Fibroblast of skin of right biceps (primary cell): ENCODE results near the gene EXD3.

ENCODE experiments used
- DNase-seq: peaks from one replicate; pipeline ENCODE4 v3.0.0-alpha.2; 2013

The EXD3 gene

DNA sequence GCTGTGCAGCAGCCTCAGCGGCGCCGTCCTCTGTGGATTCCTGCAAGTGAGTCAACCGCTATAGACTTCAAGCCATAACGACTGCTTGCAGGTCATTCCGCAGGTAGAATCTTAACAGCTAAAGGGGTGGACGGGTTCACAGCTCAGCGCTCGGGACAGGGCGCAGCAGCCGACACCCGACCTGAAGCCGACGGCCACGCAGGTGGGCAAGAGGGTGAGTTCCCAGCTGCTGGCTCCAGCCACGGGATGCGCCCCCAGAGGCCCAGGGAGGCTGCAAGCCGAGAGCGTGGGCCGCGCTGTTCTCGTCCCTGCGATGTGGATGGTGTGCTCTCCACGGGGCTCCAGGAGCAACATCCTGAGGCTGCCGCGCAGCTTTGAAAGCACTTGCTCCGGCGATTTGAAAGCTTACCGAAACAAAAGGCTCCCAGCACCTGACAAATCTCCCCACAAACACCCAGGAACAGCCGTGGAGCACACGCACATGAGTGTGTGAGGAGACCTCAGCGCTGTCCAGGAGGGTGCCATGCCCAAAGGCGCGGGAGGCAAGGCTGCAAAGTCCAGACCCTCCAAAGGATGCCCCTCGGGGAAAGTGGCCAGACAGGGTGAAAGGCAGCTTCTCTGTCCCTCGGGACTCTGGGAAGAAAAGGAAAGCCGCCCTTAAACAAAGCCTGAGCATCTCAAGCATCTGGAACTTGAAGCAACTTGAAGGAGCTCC, 48.7 kb downstream of the EXD3 start:
- DNase-seq = no peak

DNA sequence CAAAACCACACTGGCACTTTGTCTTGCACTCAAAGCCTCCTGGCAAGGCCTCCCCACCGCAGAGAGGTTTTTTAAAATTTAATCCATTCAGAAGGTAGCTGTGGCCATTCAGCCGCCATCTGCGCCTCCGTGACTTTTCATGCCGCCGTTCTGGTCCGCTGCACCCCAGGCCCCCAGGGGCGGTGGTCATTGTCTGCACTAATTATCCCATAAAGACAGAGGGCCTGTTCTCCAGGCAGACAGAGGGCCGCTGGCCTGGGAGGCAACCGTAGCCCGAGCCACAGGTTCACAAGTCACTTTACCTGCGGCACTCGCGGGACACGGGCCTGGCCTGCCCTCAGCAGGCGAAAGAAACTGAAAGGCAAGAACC, 49.4 kb downstream of the EXD3 start:
- DNase-seq = no peak

GRCh38 chr9:137372693-137373610, 50.0 kb downstream of the EXD3 start:
- DNase-seq = no peak

- no peak for DNase-seq
Observed at GRCh38 chr9:137371946-137372651, 50.9 kb downstream of the EXD3 start.

GRCh38 chr9:137371521-137371941, 51.4 kb downstream of the EXD3 start:
- DNase-seq = no peak

DNA sequence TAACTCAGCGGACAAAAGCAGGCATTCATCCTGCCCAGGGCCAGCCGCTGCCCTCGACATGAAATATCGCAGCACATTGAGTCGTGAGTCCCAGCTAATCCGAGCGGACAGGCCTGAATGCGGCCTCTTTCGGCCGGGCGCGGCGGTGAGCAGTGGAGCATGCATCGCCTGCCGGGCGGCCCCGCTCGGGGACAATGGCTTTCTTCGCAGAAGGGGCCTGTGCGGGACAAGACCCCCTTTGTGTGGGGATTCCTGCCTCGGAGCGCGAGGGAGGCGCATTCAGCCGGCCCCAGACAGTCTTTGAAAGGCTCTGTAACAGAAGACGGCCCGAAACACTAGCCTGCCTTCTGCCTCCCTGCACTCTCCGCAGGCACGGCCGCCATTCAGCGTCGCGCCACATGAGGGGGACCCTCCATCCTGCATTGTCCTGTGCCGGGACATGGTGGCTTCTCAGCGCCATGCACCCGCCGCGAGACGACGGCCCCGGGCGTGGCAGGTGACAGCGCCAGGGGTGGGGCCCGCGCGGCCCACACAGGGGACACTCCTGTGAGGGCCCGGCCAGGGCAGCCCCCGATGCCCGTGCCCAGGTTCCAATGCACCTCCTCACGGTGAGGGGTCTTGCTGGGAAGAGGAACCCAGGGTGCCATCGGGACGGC, 52.0 kb downstream of the EXD3 start:
- no peak for DNase-seq

DNA sequence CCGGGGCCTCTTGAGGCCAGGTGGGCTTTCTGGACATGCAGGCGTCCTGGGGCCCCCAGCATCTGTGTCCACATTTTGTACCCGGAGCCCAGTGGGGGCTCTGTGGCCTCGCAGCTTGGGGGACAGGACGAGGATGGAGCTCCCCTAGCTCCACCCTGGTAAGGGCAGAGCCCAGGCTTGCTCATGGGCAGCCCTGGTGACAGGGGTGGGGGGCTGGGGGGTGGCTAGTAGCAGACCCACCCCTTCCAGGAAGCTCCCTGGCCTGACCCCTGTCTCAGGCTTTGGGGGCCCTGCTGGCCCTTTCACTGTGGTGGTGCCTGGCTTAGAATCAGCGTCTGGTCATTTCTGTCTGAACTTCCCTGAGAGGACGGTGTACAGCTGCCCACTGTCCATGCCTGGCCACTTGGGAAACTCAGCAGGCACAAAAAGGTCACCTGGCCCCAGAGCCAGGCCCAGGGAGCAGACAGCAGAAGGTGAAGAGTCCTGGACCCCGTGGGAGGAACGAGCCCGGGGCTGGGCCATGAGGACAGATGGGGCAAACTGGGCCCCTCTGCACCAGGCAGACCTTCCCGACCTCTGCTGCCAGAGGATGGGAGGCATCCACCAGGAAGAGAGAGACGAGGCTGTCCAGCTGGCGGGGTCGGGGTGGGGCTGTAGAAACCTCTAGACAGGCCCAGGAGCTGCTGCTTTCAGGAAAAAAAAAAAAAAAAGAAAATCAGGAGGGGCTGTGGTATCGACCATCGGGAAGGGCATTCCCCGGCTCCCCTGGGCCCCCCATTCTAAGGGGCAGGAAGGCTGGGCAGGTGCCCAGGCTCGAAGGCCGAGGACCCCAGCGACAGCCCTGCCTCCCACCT, 52.8 kb downstream of the EXD3 start:
- no peak for DNase-seq

- DNase-seq = no peak
Observed at GRCh38 chr9:137369061-137369787, 53.7 kb downstream of the EXD3 start.

DNA sequence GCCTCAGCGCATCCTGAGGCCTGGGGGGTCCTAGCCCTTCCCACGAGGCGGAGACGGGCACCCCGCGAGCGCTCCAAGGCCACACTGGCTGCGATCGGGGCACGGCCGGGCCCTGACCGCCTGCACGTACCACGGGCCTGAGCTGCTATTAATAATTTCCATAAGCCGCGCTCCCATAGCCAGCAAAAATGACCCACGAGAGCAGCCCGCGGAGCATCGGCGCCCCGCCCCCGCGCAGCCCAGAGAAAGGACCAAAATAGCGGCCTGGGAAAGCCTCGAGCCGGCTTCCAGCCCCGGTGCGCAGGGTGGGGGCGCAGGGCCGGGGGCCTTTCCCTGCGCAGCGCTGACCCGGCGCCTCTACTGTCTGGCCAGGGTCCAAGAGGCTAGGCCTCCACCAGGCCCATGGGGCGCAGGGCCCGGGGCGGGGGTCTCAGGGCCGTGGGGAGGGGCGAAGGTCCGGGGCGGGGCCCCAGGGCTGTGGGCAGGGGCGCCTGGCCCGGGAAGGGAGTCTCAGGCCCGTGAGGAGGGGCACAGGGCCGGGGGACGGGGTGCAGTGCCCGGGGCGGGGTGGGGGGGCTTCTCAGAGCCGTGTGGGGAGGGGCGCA, 54.4 kb downstream of the EXD3 start:
- DNase-seq = no peak

DNA sequence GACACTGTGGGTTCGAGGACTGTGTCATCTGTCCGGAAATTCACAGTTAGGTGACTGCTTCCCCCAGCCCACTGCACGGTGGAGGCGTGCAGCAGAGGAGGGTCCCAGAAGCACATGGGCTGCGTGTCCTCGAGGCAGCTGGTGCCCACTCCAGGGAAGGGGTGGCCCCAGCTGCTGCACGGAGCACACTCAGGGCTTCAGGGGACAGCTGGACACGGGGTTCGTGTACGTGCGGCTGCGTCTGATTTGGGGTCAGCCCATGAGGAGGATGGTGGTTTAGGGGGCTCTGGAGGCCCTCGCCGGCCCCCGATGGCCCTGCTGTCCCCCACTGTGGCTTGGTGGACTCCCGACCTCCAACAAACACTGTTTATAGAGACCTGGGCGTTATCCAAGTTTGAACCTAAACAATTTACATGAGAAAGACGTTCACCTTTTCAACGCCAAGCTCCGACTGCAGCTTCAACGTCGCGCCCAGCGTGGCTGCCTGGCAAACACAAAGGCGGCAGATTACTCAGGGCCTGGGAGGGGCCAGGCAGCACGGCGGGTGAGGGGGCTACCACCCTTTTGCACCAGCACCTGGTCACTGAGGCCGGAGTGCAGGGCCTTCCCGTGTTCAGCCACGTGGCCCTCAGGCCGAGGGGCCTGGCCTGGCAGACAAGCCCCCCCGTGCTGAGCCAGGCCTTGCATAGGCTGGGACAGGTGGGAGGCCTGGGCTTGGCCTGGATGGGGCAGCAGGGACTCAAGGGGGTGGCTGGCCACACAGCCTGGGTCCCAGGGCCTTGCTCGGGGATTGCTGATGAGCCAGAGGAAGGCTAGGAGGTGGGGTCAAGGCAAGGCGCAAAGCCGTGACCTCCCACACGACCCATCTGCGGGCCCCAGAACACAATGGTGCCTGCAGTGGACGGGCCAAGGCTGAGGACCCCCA, 55.2 kb downstream of the EXD3 start:
- DNase-seq = no peak

- DNase-seq = no peak
Observed at GRCh38 chr9:137366891-137367381, 56.0 kb downstream of the EXD3 start.

GRCh38 chr9:137366445-137366810, 56.5 kb downstream of the EXD3 start:
- DNase-seq = no peak

- no peak for DNase-seq
Observed at GRCh38 chr9:137365552-137366444, 57.2 kb downstream of the EXD3 start.

GRCh38 chr9:137365056-137365455, 57.9 kb downstream of the EXD3 start:
- DNase-seq = no peak

- DNase-seq = no peak
Observed at GRCh38 chr9:137359850-137360249, 63.1 kb downstream of the EXD3 start.

GRCh38 chr9:137358126-137358525, 64.8 kb downstream of the EXD3 start:
- no peak for DNase-seq

DNA sequence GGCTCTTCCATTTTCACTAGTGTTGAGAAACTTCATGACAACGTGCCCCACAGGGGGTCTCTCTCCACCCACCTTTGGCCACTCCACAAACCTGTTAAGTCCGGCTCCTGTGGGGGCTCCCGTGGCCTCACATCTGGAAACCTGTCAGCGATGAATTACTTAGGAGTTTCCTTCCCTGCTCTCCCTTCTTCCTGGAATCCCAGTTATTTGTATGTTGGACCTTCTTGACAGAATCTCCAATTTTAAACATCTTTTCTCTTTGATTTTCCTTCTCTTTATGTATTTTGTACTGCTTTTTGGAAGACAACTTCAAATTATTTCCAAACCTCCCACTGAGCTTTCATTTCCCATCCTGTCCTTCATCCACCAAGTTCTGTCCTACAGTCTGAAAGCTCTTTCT, 65.8 kb downstream of the EXD3 start:
- DNase-seq = no peak

GRCh38 chr9:137355761-137356365, 67.1 kb downstream of the EXD3 start:
- DNase-seq = no peak
